HG02852 (cell line): ENCODE data around the gene SGK1.
A peak's percentile ranks its signal among the peaks of the same experiment; 100 is the strongest.
"Not testable (repeated sequence)": the region's sequence is repeated elsewhere in the genome, so short reads cannot be mapped to it uniquely, and the experiment has no call there.

Experiments used
- ATAC-seq: cut with Tn5 transposase; IDR thresholded peaks from one replicate; pipeline ENCODE4 v1.9.1; 2021; ENCODE audit warnings: mild to moderate bottlenecking, moderate library complexity; ENCODE audit not compliant: unreplicated experiment

Gene SGK1

GRCh38 chr6:134195164-134195906, 122.6 kb downstream of the SGK1 start:
- no peak for ATAC-seq

- no peak for ATAC-seq
Observed at GRCh38 chr6:134193536-134194498, 124.1 kb downstream of the SGK1 start.

- ATAC-seq: not testable (repeated sequence)
Observed at GRCh38 chr6:134192609-134193008, 125.3 kb downstream of the SGK1 start.

- no peak for ATAC-seq
Observed at GRCh38 chr6:134190883-134191282, 127.0 kb downstream of the SGK1 start.

- no peak for ATAC-seq
Observed at GRCh38 chr6:134187751-134188150, 130.2 kb downstream of the SGK1 start.

GRCh38 chr6:134187154-134187553, 130.8 kb downstream of the SGK1 start:
- no peak for ATAC-seq

GRCh38 chr6:134186355-134186754, 131.6 kb downstream of the SGK1 start:
- ATAC-seq: no peak

- no peak for ATAC-seq
Observed at GRCh38 chr6:134185277-134185676, 132.6 kb downstream of the SGK1 start.

GRCh38 chr6:134183844-134184243, 134.1 kb downstream of the SGK1 start:
- ATAC-seq: no peak

- ATAC-seq: no peak
Observed at GRCh38 chr6:134182528-134182927, 135.4 kb downstream of the SGK1 start.

GRCh38 chr6:134181726-134182125, 136.2 kb downstream of the SGK1 start:
- ATAC-seq: not testable (repeated sequence)

GRCh38 chr6:134181251-134181650, 136.7 kb downstream of the SGK1 start:
- ATAC-seq: not testable (repeated sequence)

GRCh38 chr6:134180540-134180939, 137.4 kb downstream of the SGK1 start:
- ATAC-seq: not testable (repeated sequence)

GRCh38 chr6:134178161-134179044, 139.5 kb downstream of the SGK1 start:
- ATAC-seq: peak; percentile 29

GRCh38 chr6:134177753-134178160, 140.2 kb downstream of the SGK1 start:
- no peak for ATAC-seq

GRCh38 chr6:134177236-134177635, 140.7 kb downstream of the SGK1 start:
- no peak for ATAC-seq

- no peak for ATAC-seq
Observed at GRCh38 chr6:134176264-134176975, 141.5 kb downstream of the SGK1 start.

GRCh38 chr6:134175532-134176263, 142.2 kb downstream of the SGK1 start:
- peak; percentile 24 for ATAC-seq
